LNCAP (cell line): Measurements from ENCODE around the gene ITPRID2.

Experiments
- TF ChIP-seq, protein P1 (sequence below): fragments of 450-650 bp; IDR thresholded peaks from 2 replicates; pipeline ENCODE4 v1.5.1; 2017; ENCODE audit warnings: mild to moderate bottlenecking

ITPRID2 gene

DNA sequence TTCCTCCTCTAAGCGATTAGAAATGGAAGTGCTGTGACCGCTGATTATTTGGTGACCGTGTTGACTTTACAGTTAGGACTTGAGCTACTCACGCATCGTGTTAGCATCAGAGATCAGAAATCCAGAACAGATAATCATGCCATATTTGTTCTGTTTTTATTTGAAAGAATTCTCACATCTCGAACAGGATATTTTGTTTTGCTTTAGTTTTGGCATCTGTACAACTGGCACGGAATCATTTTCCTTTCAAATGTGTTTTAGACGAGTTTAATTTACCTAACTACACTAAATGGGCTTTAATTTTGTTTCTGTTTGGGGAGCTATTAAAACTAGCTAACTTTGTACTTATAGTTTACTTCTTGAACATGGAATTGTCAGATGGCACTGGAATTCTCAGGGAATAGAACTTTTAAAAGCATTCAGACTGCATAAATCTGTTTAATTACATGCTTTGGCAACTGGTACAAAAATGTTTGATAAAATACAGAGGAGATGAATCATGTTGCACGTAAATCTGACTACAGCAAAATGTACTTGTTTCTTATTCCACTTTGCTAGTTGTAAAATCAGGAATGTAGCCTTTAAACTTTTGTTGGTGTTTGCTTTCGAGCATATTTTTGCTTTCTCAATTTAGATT, 1.4 kb downstream of the ITPRID2 start:
- TF ChIP-seq, protein P1, sequence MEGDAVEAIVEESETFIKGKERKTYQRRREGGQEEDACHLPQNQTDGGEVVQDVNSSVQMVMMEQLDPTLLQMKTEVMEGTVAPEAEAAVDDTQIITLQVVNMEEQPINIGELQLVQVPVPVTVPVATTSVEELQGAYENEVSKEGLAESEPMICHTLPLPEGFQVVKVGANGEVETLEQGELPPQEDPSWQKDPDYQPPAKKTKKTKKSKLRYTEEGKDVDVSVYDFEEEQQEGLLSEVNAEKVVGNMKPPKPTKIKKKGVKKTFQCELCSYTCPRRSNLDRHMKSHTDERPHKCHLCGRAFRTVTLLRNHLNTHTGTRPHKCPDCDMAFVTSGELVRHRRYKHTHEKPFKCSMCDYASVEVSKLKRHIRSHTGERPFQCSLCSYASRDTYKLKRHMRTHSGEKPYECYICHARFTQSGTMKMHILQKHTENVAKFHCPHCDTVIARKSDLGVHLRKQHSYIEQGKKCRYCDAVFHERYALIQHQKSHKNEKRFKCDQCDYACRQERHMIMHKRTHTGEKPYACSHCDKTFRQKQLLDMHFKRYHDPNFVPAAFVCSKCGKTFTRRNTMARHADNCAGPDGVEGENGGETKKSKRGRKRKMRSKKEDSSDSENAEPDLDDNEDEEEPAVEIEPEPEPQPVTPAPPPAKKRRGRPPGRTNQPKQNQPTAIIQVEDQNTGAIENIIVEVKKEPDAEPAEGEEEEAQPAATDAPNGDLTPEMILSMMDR = no peak

DNA sequence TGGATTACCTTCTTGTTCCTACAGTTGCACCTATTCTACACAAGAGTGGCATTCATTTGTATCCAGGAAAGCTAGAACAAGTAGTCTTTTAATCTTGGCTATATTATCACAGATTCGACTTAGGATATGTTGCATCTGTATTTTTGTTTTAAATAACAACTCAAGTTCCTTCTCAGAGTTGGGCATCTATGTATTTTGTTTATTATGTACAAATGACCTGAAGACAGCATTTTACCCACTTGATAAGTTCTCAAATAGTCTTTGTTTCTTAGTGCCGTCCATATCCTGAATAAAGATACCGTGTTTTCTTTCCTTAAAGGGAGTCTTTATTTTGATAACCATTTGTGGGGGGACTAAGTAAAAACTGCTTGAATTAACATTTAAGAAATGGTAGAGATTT, 2.9 kb downstream of the ITPRID2 start:
- TF ChIP-seq, protein P1 = no peak

DNA sequence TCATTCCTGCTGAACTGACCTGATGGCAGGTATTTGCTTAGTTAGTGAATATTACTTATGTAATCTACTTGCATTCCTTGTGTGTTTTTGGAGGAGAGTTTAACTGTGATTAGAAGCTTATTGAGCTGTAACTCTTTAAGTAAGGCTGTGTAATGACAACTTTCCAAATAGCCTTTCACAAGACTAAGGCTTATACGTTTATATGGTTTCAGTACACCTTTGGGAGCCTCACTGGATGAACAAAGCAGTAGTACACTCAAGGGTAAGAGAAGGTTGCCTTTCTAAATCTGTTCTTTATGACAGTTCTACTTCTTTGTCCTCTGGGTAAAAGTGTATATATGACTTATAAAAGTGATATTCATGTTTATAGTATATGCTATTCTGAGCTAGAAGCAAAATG, 4.3 kb downstream of the ITPRID2 start:
- TF ChIP-seq, protein P1 = no peak

DNA sequence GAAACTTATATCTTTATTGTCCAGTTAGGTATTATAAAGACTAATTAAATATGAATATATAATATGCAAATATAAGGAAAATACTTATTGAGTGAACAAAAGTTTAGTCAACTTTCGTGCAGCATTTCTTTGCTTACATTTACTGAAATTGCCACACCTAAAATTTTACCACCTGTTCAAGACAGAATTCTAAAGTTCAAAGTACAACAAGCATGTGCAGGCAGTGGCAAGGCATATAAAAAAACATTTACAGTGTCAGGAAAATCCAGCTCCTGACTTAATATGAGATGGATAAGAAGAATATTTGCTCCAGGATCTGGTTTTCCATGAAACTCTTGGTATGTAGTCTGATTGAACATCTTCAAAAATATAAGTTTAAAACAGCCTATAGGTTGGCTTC, 4.8 kb downstream of the ITPRID2 start:
- TF ChIP-seq, protein P1 = no peak

DNA sequence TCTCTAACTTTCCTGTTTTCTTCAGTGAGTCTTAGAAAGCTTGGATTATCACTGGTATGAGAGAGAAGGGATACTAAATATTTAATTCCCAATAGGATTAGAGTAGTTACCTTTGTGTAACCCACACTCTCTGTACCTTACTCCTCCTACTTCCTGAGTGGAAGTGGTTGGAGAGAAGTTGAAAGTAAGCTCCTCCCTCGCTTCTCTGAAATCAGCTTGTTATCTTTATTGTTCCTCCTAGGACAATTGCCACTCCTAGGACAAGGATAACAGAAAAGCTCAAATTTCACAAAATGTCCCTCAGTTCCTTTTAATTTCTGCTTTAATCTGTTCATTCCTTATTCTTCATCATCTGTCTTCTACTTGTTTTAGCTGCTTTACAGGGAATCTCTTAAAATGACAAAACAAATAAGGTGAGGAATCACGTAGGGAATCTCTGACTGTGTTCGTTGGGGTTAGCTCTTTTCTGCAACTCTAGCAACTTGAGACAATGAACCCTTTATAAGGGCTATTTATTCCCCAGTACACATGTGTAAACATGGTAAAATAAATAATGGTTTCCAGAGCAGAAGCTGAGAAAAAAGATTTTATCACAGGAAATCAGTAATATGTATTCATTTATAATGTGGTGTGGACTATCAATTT, 8.6 kb downstream of the ITPRID2 start:
- TF ChIP-seq, protein P1 = no peak

DNA sequence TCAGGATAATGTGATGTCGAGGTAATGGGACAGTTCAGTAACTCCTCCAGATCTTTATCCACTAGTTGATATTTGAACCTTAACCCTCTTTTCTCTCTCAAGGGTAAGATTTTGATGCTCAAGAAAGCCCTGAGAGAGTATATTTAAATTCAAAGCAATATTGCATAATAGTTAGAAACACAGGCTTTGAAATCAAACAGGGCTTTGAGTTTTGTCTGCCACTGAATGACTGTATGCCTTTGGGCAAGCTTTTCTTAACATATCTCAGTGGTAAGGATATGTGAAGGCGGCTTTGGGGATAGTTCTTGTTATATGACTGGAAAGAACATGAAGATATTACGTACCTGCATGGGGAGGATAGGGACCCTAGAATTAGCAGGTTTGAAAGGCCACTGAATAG, 11.1 kb downstream of the ITPRID2 start:
- TF ChIP-seq, protein P1 = no peak

DNA sequence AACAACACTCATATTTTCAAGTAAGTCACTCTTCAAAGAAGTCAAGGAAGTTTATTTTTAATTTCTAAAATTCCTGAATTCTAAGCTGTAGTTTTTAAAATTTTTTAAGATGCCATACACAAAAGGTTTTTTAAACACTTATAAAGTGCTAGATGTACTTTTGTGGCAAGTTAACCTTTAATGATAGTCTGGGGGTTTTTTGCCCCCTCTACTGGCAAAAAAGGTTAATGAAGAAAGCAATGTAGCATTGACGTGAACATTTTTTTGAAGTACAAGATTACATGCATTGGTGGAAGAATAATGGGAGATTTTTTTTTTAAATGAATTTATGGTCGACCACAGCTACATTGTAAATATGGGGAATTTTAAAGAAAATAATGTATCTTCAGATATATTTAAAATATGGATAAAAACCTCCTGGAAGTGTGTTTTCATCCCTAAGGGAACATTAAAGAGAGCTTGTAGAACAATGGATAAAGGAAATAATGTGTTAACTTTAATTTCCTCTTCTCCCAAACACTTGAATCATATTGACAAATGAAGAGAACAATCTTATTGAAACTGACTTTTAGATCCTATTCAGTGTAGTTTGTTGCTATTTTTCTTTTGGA, 12.6 kb downstream of the ITPRID2 start:
- TF ChIP-seq, protein P1 = peak; percentile 51
